ENCODE data around the gene ACIN1. TPM values are rescaled to one million over a fixed set of nuclear protein-coding genes. Genes with fewer than 3 reads are reported as not detected.

ACIN1 gene
- total and polyA plus RNA-seq, 2 experiments from 2014 or later = 76.1 to 172 TPM

GRCh38 chr14:23055147-23055550 lies 39.8 kb downstream of the ACIN1 start:
- Histone ChIP-seq H3K4me3 (no peak overlapping the region), H2AFZ (no peak overlapping the region), H3K27ac (ENCODE audit: low read depth) (no peak overlapping the region), H4K20me1 (replicated peaks; ENCODE audit: insufficient read depth) (peaks cover 4% of the 10 kb centered on the region; the same call in 1 of the 2 replicates), H3K36me3 (ENCODE audit: insufficient read depth) (peaks cover under 1% of the 10 kb centered on the region), H3K79me2 (replicated peaks; ENCODE audit: insufficient read depth) (no peaks in the 10 kb centered on the region), H3F3A (replicated peaks; ENCODE audit: low read depth) (peaks cover 12% of the 10 kb centered on the region), H3K27me3 (ENCODE audit: insufficient read depth) (peaks cover 4% of the 10 kb centered on the region; the same call in 1 of the 2 replicates), H3K9me2 (ENCODE audit: insufficient read depth) (no peaks in the 10 kb centered on the region), H3K4me1 (ENCODE audit: insufficient read depth) (peaks cover 14% of the 10 kb centered on the region; the same call in 1 of the 2 replicates), H3K4me2 (no peak overlapping the region)
- peaks cover 18% of the 10 kb centered on the region for H3K27me3 Mint-ChIP-seq (ENCODE audit: insufficient read depth, low read depth, poor library complexity)
- H3K36me3 Mint-ChIP-seq (ENCODE audit: low read depth) = peaks cover 31% of the 10 kb centered on the region
- no peak for ATAC-seq
- DNase-seq (ENCODE audit: low spot score) = no peak
- H3K4me1 Mint-ChIP-seq = peaks cover 15% of the 10 kb centered on the region
- no peaks in the 10 kb centered on the region for H3K9me3 Mint-ChIP-seq
- no peak overlapping the region; the same call in 2 of the 3 replicates for H3K4me3 Mint-ChIP-seq
- H3K27ac Mint-ChIP-seq = no peak overlapping the region
- TF ChIP-seq ETS1 (IDR thresholded peaks at IDR 0.05) (no peak), EZH2 (IDR thresholded peaks at IDR 0.05; ENCODE audit: low read depth, unreplicated experiment) (no peak), ZNF331 (CRISPR knock-in tag; IDR thresholded peaks at IDR 0.05; ENCODE audit: low read depth) (no peak)

GRCh38 chr14:23054000-23054811 lies 40.7 kb downstream of the ACIN1 start:
- Histone ChIP-seq H3K27ac (ENCODE audit: low read depth) (no peak overlapping the region), H4K20me1 (replicated peaks; ENCODE audit: insufficient read depth) (no peaks in the 10 kb centered on the region; the same call in 1 of the 2 replicates), H3F3A (replicated peaks; ENCODE audit: low read depth) (peaks cover 5% of the 10 kb centered on the region), H3K27me3 (ENCODE audit: insufficient read depth) (peaks cover 4% of the 10 kb centered on the region; the same call in 1 of the 2 replicates), H3K79me2 (replicated peaks; ENCODE audit: insufficient read depth) (no peaks in the 10 kb centered on the region), H3K9me2 (ENCODE audit: insufficient read depth) (no peaks in the 10 kb centered on the region), H2AFZ (no peak overlapping the region), H3K4me3 (no peak overlapping the region), H3K36me3 (ENCODE audit: insufficient read depth) (no peaks in the 10 kb centered on the region; the same call in 1 of the 2 replicates), H3K4me2 (no peak overlapping the region), H3K4me1 (ENCODE audit: insufficient read depth) (peaks cover 14% of the 10 kb centered on the region; the same call in 1 of the 2 replicates)
- peaks cover 12% of the 10 kb centered on the region for H3K27me3 Mint-ChIP-seq (ENCODE audit: insufficient read depth, low read depth, poor library complexity)
- H3K4me1 Mint-ChIP-seq = peaks cover 15% of the 10 kb centered on the region
- peaks cover 26% of the 10 kb centered on the region for H3K36me3 Mint-ChIP-seq (ENCODE audit: low read depth)
- no peak overlapping the region for H3K27ac Mint-ChIP-seq
- DNase-seq (ENCODE audit: low spot score) = peak; percentile 52
- TF ChIP-seq CTCF (conservative IDR thresholded peaks at IDR 0.05; ENCODE audit: low read depth in 2 of 2) (peak; percentile 53 to 80), ZNF114 (CRISPR knock-in tag; IDR thresholded peaks at IDR 0.05) (no peak)
- H3K4me3 Mint-ChIP-seq = no peak overlapping the region
- no peak for ATAC-seq
- H3K9me3 Mint-ChIP-seq = no peaks in the 10 kb centered on the region

Measured in GM23338 (cell line).